GM21737 (cell line): Measurements from ENCODE around the gene CD247.

Source experiments
- ATAC-seq: cut with Tn5 transposase; IDR thresholded peaks from one replicate; pipeline ENCODE4 v1.9.1; 2021; ENCODE audit warnings: mild to moderate bottlenecking, moderate library complexity; ENCODE audit not compliant: unreplicated experiment

The CD247 gene

DNA sequence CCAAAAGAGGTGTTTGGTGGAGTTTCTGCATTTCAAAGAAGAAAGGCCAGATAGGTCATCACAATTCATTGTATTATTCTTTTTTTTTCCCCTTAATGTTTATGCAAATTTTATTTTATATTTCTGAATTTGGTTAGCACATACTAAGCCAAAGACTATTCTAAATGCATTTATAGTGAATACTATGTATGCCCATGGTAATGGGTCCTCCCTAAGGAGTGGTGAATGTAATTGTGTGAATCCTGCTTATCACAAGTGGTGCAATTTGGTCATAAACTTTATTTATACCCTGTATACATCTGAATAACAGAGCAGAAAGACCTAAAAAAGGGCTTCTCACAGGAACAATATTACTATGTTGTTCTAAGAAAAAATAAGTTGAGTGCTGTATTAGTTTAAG, 99.1 kb downstream of the CD247 start:
- no peak for ATAC-seq

DNA sequence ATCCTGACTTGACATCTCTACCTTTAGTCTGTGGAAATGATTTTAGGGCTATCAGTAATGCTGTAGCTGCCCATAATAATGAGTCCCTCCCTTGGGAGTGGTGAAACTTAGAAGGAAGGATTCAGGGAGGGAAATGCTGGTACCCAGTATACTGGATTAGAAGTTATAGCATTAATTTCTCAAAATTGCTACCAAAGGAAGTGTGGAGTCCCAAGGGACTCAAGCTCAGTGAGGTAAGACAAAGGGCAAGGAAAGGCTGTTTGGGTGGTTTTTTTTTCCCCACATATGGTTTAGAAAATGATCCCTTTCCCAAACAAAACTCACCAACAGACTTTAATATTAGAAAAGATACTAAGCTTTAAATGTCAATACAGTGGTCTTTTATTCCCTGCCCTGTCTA, 99.9 kb downstream of the CD247 start:
- no peak for ATAC-seq

DNA sequence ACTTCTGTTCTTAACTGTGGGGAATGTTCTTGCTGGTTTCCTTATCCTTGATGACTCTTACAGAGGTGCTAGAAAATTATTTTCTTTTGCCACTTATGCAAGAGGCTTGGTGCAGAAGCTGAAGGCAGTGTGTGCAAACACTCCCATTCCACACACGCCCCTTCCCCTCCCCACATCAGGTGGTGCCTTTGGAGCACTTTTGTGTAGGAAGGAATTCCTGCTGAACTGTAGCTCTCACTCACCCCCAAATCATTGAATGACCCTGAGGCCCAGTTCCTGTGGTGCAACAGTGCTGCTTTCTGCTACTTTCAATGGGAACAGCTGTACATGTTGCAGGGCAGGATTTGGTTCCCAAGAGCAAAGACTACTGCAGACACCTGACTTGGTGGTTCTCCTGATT, 101.8 kb downstream of the CD247 start:
- ATAC-seq = no peak

- no peak for ATAC-seq
These were observed 105.0 kb downstream of the CD247 start for GRCh38 chr1:167413328-167413727.

GRCh38 chr1:167412920-167413319, 105.4 kb downstream of the CD247 start:
- ATAC-seq = no peak

- ATAC-seq = no peak
These were observed 106.3 kb downstream of the CD247 start for GRCh38 chr1:167412072-167412471.

GRCh38 chr1:167409183-167409582, 109.1 kb downstream of the CD247 start:
- no peak for ATAC-seq

- ATAC-seq = no peak
These were observed 110.0 kb downstream of the CD247 start for GRCh38 chr1:167408355-167408754.

DNA sequence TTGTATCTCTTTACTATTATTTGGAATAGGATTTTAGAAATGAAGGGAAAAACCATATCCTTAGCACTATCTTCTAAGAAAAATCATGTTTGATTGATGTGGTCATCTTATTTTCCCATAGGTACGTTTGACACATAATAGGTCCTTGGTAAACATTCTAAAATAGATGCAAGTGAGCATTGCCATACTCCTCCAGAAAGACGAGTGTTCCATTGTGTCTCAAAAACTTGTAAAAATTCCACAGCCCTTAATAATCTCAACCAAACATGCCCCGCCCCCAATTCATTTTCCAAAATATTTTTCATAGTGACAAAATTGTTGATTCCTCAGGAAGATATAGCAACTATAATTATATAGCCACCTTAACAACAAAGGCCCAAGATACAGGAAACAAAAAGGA, 113.4 kb downstream of the CD247 start:
- ATAC-seq = no peak

GRCh38 chr1:167404161-167404888, 114.0 kb downstream of the CD247 start:
- ATAC-seq = no peak

GRCh38 chr1:167401260-167401873, 117.0 kb downstream of the CD247 start:
- no peak for ATAC-seq

GRCh38 chr1:167400359-167400953, 117.9 kb downstream of the CD247 start:
- ATAC-seq = no peak

GRCh38 chr1:167392200-167392696, 126.1 kb downstream of the CD247 start:
- no peak for ATAC-seq

GRCh38 chr1:167388976-167389375, 129.4 kb downstream of the CD247 start:
- no peak for ATAC-seq

DNA sequence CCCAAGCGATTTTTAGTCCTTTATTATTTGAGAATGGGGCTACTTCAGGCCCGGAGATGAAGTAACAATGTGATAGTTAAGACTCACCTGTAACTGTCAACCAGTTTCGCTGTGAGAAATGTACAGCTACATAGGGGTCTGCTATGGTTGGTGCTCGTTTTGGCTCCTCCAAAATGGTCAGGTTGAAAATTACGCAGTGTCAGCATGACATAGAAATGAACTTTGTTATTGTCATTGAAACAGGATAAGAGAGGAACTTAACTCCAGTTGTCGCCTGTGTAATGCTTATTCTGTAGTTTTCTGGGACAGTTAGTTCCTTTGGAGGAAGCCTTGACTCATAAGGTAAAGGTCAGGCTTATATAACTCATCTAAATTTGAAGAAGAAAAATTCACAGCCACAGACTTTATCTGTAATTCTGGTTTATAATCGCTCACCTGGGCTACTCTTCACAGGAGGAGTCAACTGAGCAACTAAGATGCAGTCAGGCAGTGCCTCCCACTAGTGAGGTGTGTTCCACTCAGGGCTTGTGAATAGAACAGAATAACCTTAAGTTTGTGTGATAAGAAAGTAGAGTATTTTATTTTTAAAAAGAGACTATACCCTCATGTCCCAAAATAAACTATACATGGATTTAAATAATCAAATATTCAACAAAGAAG, 130.9 kb downstream of the CD247 start:
- ATAC-seq = no peak
